ENCODE measurements around the gene MYBPHL.
A peak's percentile ranks its signal among the peaks of the same experiment; 100 is the strongest.

Gene MYBPHL

DNA sequence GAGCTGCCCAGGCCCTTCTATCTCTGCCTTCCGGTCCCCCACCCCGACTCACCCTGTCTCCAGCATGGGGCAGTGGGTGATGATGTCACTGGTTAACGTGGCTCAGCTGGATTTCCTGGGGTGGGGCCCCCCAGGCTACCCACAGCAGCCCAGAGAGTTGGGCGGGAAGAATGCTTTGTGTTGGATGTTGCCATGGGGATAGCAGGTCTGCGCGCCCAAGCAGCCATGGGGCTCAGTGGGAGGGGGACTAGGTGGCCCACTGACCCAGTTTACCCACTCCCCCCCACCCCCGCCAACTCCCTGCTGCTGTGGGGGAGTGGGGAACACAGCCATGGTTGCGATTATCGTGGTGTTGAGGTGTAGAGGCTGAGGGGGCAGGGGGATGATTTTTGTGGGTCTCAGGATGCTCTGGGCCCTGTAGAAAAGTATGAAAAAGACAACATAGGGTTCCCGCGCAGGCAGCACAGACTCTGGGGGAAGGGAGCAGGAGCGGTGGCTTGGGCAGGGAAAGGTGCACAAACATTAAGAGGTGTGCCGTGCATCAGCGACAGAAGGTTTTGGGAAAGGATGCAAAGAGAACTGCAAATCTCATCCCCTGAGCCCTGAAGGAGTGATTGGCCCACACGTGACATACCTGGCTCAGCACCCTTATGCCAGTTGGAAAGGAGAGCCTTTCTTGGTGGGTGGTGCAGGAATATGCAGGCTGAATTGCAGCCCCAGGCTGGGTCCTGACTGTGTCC, 49.0 kb downstream of the MYBPHL start:
- Histone ChIP-seq H3K27ac (ENCODE audit: insufficient read depth, low read depth, low read length, poor library complexity, severe bottlenecking) (no peak overlapping the region), H3K4me1 (ENCODE audit: control insufficient read depth, insufficient read depth, low read length) (peaks cover 57% of the 10 kb centered on the region), H3K9me3 (ENCODE audit: control insufficient read depth, low read length) (no peaks in the 10 kb centered on the region), H3K27me3 (ENCODE audit: control insufficient read depth, insufficient read depth, low read length, poor library complexity, severe bottlenecking) (no peaks in the 10 kb centered on the region), H3K36me3 (ENCODE audit: control insufficient read depth, insufficient read depth, low read length) (peaks cover 11% of the 10 kb centered on the region), H3K4me3 (ENCODE audit: insufficient read depth, low read depth, low read length) (no peak overlapping the region)
- 88 to 92% methylated on average over 12 to 15 of the region's 15 CpGs for WGBS, 2 experiments

DNA sequence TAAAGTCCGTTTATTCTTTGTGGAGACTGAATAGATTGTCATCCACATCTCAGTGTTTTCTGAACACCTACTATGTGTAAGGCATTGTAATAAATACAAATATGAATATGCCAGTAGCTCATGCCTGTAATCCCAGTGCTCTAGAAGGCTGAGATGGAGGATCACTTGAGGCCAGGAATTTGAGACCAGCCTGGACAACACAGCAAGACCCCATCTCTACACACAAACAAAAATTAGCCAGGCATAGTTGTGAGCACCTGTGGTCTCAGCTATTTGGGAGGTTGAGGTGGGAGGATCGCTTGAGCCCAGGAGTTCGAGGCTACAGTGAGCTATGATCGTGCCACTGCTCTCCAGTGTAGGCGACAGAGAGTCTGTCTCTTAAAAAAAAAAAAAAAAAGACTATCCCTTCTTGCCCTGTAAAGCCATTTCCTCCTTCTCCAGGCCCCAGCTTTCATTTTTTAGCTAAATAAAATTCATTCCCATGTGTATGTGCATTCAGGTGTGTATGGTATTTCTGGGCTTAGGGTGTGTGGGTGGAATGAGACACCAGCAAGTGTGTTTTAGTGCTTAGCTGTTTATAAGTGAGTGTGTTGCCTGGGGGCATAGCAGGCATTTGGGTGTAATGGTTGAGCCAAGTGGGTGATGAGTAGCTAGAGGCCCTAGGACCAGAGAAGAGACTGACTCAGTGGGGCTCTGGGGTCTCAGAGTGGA, 49.7 kb downstream of the MYBPHL start:
- Histone ChIP-seq H3K9me3 (ENCODE audit: control insufficient read depth, low read length) (no peaks in the 10 kb centered on the region), H3K4me3 (ENCODE audit: insufficient read depth, low read depth, low read length) (no peak overlapping the region), H3K36me3 (ENCODE audit: control insufficient read depth, insufficient read depth, low read length) (peaks cover 15% of the 10 kb centered on the region), H3K4me1 (ENCODE audit: control insufficient read depth, insufficient read depth, low read length) (peaks cover 57% of the 10 kb centered on the region), H3K27me3 (ENCODE audit: control insufficient read depth, insufficient read depth, low read length, poor library complexity, severe bottlenecking) (no peaks in the 10 kb centered on the region), H3K27ac (ENCODE audit: insufficient read depth, low read depth, low read length, poor library complexity, severe bottlenecking) (no peak overlapping the region)
- 94 to 98% methylated on average over 5 of the region's 5 CpGs for WGBS, 2 experiments

GRCh38 chr1:109256085-109256484, 50.7 kb downstream of the MYBPHL start:
- Histone ChIP-seq H3K4me1 (ENCODE audit: control insufficient read depth, insufficient read depth, low read length) (peaks cover 56% of the 10 kb centered on the region), H3K9me3 (ENCODE audit: control insufficient read depth, low read length) (no peaks in the 10 kb centered on the region), H3K36me3 (ENCODE audit: control insufficient read depth, insufficient read depth, low read length) (peaks cover 14% of the 10 kb centered on the region), H3K27ac (ENCODE audit: insufficient read depth, low read depth, low read length, poor library complexity, severe bottlenecking) (peak overlapping the region; percentile 21), H3K27me3 (ENCODE audit: control insufficient read depth, insufficient read depth, low read length, poor library complexity, severe bottlenecking) (no peaks in the 10 kb centered on the region), H3K4me3 (ENCODE audit: insufficient read depth, low read depth, low read length) (no peak overlapping the region)
- 86 to 88% methylated on average over 7 of the region's 7 CpGs for WGBS, 2 experiments

GRCh38 chr1:109255678-109256077, 51.1 kb downstream of the MYBPHL start:
- peaks cover 14% of the 10 kb centered on the region for H3K36me3 ChIP-seq (ENCODE audit: control insufficient read depth, insufficient read depth, low read length)
- no peaks in the 10 kb centered on the region for H3K9me3 ChIP-seq (ENCODE audit: control insufficient read depth, low read length)
- H3K4me3 ChIP-seq (ENCODE audit: insufficient read depth, low read depth, low read length) = peak overlapping the region; percentile 32
- whole genome bisulfite sequencing, 2 experiments = 85 to 86% methylated on average over 5 of the region's 5 CpGs
- H3K27me3 ChIP-seq (ENCODE audit: control insufficient read depth, insufficient read depth, low read length, poor library complexity, severe bottlenecking) = no peaks in the 10 kb centered on the region
- peak overlapping the region; percentile 95 for H3K27ac ChIP-seq (ENCODE audit: insufficient read depth, low read depth, low read length, poor library complexity, severe bottlenecking)
- peaks cover 52% of the 10 kb centered on the region for H3K4me1 ChIP-seq (ENCODE audit: control insufficient read depth, insufficient read depth, low read length)

DNA sequence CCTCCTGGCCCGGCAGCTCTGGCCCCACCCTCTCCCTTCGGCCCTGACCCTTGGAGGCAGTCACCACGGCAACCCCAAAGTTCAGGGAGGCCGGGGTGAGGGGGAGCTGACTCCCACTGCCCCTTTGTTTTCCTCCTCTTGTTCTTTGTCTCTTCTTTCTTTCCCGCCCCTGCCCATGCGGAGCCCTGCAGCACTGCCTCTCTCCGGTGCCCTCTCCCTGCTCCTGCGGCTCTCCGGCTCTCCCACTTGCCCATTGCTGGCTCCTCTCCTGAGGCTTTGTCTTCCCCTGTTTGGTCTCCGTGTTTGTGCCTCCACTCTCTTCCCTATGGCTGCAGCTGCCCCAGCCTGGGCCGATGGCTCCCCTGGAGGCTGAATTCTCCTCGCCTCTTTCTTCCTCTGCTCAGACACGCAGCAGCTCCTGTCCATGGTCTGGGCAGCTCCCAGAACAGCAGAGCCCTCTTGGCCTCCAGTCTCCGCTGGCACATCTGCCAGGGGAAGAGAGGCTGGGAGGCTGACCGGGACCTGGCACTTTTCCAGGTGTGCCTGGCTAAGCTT, 51.6 kb downstream of the MYBPHL start:
- Histone ChIP-seq H3K4me1 (ENCODE audit: control insufficient read depth, insufficient read depth, low read length) (peaks cover 47% of the 10 kb centered on the region), H3K36me3 (ENCODE audit: control insufficient read depth, insufficient read depth, low read length) (peaks cover 14% of the 10 kb centered on the region), H3K4me3 (ENCODE audit: insufficient read depth, low read depth, low read length) (peak overlapping the region; percentile 32), H3K27ac (ENCODE audit: insufficient read depth, low read depth, low read length, poor library complexity, severe bottlenecking) (peak overlapping the region; percentile 95), H3K27me3 (ENCODE audit: control insufficient read depth, insufficient read depth, low read length, poor library complexity, severe bottlenecking) (peaks cover 2% of the 10 kb centered on the region), H3K9me3 (ENCODE audit: control insufficient read depth, low read length) (no peaks in the 10 kb centered on the region)
- 18 to 21% methylated on average over 15 of the region's 15 CpGs for WGBS, 2 experiments

- peaks cover 14% of the 10 kb centered on the region for H3K36me3 ChIP-seq (ENCODE audit: control insufficient read depth, insufficient read depth, low read length)
- H3K27ac ChIP-seq (ENCODE audit: insufficient read depth, low read depth, low read length, poor library complexity, severe bottlenecking) = peak overlapping the region; percentile 95
- WGBS, 2 experiments = 53 to 55% methylated on average over 7 of the region's 7 CpGs
- H3K4me1 ChIP-seq (ENCODE audit: control insufficient read depth, insufficient read depth, low read length) = peaks cover 44% of the 10 kb centered on the region
- H3K4me3 ChIP-seq (ENCODE audit: insufficient read depth, low read depth, low read length) = peak overlapping the region; percentile 32
- peaks cover 4% of the 10 kb centered on the region for H3K27me3 ChIP-seq (ENCODE audit: control insufficient read depth, insufficient read depth, low read length, poor library complexity, severe bottlenecking)
- H3K9me3 ChIP-seq (ENCODE audit: control insufficient read depth, low read length) = no peaks in the 10 kb centered on the region
Observed at GRCh38 chr1:109254621-109255096, 52.2 kb downstream of the MYBPHL start.

DNA sequence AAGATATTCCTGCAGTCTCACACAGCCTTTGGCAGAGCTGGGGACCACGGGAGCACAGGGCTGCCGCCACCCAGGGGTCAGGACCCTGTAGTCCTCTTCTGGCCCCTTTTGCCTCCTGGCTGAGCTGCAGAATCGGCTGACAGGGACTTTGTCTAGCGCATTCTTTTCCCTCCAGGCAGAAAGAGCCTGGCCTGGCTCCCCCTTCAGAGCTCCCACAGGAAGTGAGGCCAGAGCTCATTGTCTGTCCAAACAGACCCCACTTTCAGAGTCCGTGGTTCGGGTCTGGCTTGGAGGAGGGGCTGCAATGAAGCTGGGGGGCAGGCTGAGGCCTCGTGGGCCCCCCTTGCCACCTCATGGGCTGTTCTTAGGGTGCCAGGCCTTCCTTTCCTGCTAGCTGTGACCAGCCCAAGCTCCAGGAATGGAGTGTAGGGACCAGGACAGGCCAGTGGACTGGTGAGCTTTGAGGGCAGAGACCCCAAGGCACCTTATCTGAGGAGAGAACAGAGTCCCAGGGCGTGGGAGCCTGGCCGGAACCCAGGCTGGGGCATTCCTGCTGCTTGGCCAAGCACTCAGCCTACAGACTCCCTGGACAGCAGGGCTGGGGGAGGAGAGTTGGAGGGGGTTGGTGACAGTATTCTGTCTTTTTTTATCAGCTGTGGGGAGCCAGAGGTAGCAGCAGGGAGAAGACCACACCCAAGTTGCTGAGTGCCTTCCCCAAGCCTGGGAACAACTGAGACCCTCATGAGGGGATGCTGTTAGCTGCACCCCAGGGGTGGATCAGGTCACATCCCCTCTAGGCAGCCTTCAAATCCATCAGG, 52.8 kb downstream of the MYBPHL start:
- H3K4me1 ChIP-seq (ENCODE audit: control insufficient read depth, insufficient read depth, low read length) = peaks cover 37% of the 10 kb centered on the region
- WGBS, 2 experiments = 25 to 35% methylated on average over 9 of the region's 9 CpGs
- peak overlapping the region; percentile 32 for H3K4me3 ChIP-seq (ENCODE audit: insufficient read depth, low read depth, low read length)
- H3K27ac ChIP-seq (ENCODE audit: insufficient read depth, low read depth, low read length, poor library complexity, severe bottlenecking) = peak overlapping the region; percentile 95
- no peaks in the 10 kb centered on the region for H3K9me3 ChIP-seq (ENCODE audit: control insufficient read depth, low read length)
- H3K36me3 ChIP-seq (ENCODE audit: control insufficient read depth, insufficient read depth, low read length) = peaks cover 14% of the 10 kb centered on the region
- peaks cover 4% of the 10 kb centered on the region for H3K27me3 ChIP-seq (ENCODE audit: control insufficient read depth, insufficient read depth, low read length, poor library complexity, severe bottlenecking)

DNA sequence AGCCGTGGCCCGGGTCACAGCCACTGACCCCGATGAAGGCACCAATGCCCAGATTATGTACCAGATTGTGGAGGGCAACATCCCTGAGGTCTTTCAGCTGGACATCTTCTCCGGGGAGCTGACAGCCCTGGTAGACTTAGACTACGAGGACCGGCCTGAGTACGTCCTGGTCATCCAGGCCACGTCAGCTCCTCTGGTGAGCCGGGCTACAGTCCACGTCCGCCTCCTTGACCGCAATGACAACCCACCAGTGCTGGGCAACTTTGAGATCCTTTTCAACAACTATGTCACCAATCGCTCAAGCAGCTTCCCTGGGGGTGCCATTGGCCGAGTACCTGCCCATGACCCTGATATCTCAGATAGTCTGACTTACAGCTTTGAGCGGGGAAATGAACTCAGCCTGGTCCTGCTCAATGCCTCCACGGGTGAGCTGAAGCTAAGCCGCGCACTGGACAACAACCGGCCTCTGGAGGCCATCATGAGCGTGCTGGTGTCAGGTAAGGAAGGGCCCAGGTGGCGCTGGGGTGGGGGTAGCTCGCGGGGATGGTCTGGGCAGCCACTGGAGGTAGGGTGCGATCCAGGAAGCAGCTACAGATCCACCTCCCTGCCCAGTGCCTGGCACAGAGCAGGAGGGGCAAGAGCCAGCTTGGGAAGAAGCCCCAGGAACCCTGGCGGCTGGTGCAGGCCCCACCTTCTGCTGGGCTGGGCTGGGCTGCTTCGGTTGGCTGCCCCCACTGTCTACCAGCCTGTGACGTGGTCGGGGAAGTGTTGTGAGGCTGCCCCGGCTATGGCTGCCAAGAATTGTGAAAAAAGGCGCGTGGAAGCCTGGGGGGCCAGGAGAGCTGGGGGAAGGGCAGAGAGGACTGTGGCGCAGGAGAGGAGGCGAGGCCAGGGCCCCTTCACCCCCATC, 53.7 kb downstream of the MYBPHL start:
- no peaks in the 10 kb centered on the region for H3K9me3 ChIP-seq (ENCODE audit: control insufficient read depth, low read length)
- peaks cover 35% of the 10 kb centered on the region for H3K4me1 ChIP-seq (ENCODE audit: control insufficient read depth, insufficient read depth, low read length)
- H3K4me3 ChIP-seq (ENCODE audit: insufficient read depth, low read depth, low read length) = no peak overlapping the region
- WGBS, 2 experiments = 80 to 81% methylated on average over 33 of the region's 33 CpGs
- peaks cover 14% of the 10 kb centered on the region for H3K36me3 ChIP-seq (ENCODE audit: control insufficient read depth, insufficient read depth, low read length)
- H3K27ac ChIP-seq (ENCODE audit: insufficient read depth, low read depth, low read length, poor library complexity, severe bottlenecking) = peak overlapping the region; percentile 95
- H3K27me3 ChIP-seq (ENCODE audit: control insufficient read depth, insufficient read depth, low read length, poor library complexity, severe bottlenecking) = peaks cover 4% of the 10 kb centered on the region

DNA sequence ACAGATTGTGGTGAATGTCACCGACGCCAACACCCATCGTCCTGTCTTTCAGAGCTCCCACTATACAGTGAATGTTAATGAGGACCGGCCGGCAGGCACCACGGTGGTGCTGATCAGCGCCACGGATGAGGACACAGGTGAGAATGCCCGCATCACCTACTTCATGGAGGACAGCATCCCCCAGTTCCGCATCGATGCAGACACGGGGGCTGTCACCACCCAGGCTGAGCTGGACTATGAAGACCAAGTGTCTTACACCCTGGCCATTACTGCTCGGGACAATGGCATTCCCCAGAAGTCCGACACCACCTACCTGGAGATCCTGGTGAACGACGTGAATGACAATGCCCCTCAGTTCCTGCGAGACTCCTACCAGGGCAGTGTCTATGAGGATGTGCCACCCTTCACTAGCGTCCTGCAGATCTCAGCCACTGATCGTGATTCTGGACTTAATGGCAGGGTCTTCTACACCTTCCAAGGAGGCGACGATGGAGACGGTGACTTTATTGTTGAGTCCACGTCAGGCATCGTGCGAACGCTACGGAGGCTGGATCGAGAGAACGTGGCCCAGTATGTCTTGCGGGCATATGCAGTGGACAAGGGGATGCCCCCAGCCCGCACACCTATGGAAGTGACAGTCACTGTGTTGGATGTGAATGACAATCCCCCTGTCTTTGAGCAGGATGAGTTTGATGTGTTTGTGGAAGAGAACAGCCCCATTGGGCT, 54.5 kb downstream of the MYBPHL start:
- 95 to 96% methylated on average over 31 of the region's 31 CpGs for WGBS, 2 experiments
- peaks cover 14% of the 10 kb centered on the region for H3K36me3 ChIP-seq (ENCODE audit: control insufficient read depth, insufficient read depth, low read length)
- H3K4me1 ChIP-seq (ENCODE audit: control insufficient read depth, insufficient read depth, low read length) = peaks cover 40% of the 10 kb centered on the region
- peaks cover 11% of the 10 kb centered on the region for H3K27me3 ChIP-seq (ENCODE audit: control insufficient read depth, insufficient read depth, low read length, poor library complexity, severe bottlenecking)
- H3K4me3 ChIP-seq (ENCODE audit: insufficient read depth, low read depth, low read length) = no peak overlapping the region
- no peak overlapping the region for H3K27ac ChIP-seq (ENCODE audit: insufficient read depth, low read depth, low read length, poor library complexity, severe bottlenecking)
- H3K9me3 ChIP-seq (ENCODE audit: control insufficient read depth, low read length) = no peaks in the 10 kb centered on the region

Data from ectodermal cell (in vitro differentiated cells).